ENCODE data around the gene BRAF.

The BRAF gene

DNA sequence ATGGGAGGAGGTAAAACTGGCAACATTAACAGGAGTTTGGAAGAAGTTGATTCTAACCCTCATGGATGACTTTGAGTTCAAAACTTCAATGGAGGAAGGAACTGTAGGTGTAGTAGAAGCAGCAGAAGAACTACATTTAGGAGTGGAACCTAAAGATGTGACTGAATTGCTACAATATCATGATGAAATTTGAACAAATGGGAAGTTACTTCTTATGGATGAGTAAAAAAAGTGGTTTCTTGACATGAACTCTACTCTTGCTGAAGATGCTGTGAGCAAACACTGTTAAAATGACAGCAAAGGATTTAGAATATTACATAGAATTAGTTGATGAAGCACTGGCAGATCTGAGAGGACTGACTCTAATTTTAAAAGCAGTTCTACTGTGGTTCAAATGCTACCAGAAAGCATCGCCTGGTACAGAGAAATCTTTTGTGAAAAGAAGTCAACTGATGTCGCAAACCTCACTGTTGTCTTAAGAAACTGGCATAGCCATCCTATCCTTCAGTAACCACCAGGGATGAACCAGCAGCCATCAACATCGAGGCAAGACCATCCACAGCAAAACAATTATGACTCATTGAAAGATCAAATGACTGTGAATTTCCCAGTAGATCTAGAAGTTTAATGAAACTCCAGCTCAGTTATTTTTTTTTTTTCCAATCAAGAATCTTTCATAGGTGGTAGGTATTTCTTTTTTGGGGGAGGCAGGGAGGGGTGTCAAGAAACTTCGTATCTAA is 20.8 kb downstream of the BRAF start:
- no peak for DNase-seq (ENCODE audit: low read depth)
- in situ Hi-C loops (cut with HindIII; ENCODE audit: low sequenced_read_pairs): loop anchor here (5.0 kb wide), 1 partner anchor 63 kb away; no protein-coding TSS in a partner anchor
- no peak overlapping the region for H3K4me3 ChIP-seq (ENCODE audit: low read depth, low read length)

DNA sequence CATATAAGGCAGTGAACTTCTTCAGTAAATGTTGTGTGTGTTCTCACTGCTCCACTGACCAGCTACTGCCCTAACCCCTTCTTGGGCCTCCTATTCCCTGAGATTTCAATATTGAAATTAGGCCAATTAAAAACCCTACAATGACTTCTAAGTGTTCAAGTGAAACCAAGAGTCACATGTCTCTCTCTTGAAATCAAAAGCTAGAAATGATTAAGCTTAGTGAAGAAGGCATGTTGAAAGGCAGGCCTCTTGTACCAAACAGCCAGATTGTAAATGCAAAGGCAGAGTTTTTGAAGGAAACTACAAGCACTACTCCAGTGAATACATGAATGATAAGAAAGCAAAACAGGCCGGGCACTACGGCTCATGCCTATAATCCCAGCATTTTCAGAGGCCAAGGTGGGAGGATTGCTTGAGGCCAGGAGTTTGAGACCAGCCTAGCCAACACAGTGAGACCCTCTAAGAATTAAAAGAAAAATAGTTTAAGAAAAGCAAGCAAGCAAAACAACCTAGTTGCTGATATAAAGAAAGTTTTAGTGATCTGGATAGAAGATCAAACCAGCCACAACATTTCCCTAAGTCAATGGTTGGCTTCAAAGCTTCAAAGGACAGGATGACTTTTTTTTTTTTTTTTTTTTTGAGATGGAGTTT is 22.3 kb downstream of the BRAF start:
- DNase-seq (ENCODE audit: low read depth): no peak
- no peak overlapping the region for H3K4me3 ChIP-seq (ENCODE audit: low read depth, low read length)
- in situ Hi-C loops (cut with HindIII; ENCODE audit: low sequenced_read_pairs): loop anchor here (5.0 kb wide), 1 partner anchor 65 kb away; no protein-coding TSS in a partner anchor
- TF ChIP-seq, protein P1, sequence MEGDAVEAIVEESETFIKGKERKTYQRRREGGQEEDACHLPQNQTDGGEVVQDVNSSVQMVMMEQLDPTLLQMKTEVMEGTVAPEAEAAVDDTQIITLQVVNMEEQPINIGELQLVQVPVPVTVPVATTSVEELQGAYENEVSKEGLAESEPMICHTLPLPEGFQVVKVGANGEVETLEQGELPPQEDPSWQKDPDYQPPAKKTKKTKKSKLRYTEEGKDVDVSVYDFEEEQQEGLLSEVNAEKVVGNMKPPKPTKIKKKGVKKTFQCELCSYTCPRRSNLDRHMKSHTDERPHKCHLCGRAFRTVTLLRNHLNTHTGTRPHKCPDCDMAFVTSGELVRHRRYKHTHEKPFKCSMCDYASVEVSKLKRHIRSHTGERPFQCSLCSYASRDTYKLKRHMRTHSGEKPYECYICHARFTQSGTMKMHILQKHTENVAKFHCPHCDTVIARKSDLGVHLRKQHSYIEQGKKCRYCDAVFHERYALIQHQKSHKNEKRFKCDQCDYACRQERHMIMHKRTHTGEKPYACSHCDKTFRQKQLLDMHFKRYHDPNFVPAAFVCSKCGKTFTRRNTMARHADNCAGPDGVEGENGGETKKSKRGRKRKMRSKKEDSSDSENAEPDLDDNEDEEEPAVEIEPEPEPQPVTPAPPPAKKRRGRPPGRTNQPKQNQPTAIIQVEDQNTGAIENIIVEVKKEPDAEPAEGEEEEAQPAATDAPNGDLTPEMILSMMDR (IDR thresholded peaks at IDR 0.05; ENCODE audit: low read depth, low read length, missing control alignments): no peak

More for the DNA sequence above, 20.8 kb downstream of the BRAF start:
- TF ChIP-seq, protein P1 (IDR thresholded peaks at IDR 0.05; ENCODE audit: low read depth, low read length, missing control alignments): no peak

DNA sequence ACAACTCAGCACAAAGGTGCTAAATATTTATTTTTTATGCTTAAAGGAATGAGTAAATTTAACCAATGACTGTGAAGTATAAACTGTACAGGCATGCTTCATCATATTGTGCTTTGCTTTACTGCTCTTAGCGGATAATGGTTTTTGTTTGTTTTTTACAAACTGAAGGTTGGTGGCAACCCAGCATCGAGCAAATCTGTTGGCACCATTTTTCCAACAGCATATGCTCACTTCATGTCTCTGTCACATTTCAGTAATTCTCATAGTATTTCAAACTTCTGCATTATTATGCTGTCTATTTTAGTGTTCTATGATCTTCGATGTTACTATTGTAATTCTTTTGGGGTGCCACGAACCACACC is 22.8 kb downstream of the BRAF start:
- no peak overlapping the region for H3K4me3 ChIP-seq (ENCODE audit: low read depth, low read length)
- no peak for DNase-seq (ENCODE audit: low read depth)
- TF ChIP-seq, protein P1 (IDR thresholded peaks at IDR 0.05; ENCODE audit: low read depth, low read length, missing control alignments): no peak
- in situ Hi-C loops (cut with HindIII; ENCODE audit: low sequenced_read_pairs): loop anchor here (5.0 kb wide), 1 partner anchor 65 kb away; no protein-coding TSS in a partner anchor

- DNase-seq (ENCODE audit: low read depth): no peak
- in situ Hi-C loops (cut with HindIII; ENCODE audit: low sequenced_read_pairs): loop anchor here (5.0 kb wide), 1 partner anchor 67 kb away; no protein-coding TSS in a partner anchor
- TF ChIP-seq, protein P1 (IDR thresholded peaks at IDR 0.05; ENCODE audit: low read depth, low read length, missing control alignments): no peak
- no peak overlapping the region for H3K4me3 ChIP-seq (ENCODE audit: low read depth, low read length)
Observed at GRCh38 chr7:140899883-140900282, 24.8 kb downstream of the BRAF start.

DNA sequence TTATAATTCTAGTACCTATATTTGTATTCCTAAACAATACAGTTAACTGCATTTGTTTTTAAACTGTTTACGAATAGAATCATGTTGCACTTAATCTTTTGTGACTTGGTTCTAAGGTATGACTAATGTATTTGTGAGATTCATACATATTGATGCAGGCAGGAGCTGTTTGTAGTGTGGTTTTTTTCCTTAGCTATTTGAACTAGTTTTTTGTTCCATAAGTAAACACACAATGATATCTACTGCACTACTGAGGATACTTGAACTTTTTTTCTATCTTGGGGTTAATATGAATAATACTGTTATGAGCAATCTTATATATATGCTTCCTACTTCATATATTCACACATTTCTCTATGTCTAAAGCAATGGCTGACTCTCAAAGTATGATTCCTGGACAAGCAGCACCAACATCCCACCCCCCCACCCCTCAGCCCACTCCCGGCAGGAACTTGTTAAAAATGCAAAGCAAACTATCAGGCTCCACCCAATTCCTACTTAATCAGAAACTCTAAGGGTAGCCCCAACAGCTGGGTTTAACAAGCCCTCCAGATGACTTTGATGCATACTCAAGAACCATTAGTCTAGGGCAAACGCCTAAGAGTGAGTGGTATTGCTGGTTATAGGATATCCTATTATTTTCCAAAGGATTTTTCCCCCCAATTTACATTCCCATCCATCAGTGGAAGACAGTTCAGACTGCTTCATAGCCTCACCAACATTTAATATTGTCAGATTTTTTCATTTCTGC is 25.8 kb downstream of the BRAF start:
- no peak overlapping the region for H3K4me3 ChIP-seq (ENCODE audit: low read depth, low read length)
- DNase-seq (ENCODE audit: low read depth): no peak
- in situ Hi-C loops (cut with HindIII; ENCODE audit: low sequenced_read_pairs): no loop called here
- TF ChIP-seq, protein P1 (IDR thresholded peaks at IDR 0.05; ENCODE audit: low read depth, low read length, missing control alignments): no peak

GRCh38 chr7:140896996-140897395 is 27.7 kb downstream of the BRAF start:
- TF ChIP-seq, protein P1 (IDR thresholded peaks at IDR 0.05; ENCODE audit: low read depth, low read length, missing control alignments): no peak
- no peak for DNase-seq (ENCODE audit: low read depth)
- H3K4me3 ChIP-seq (ENCODE audit: low read depth, low read length): no peak overlapping the region
- in situ Hi-C loops (cut with HindIII; ENCODE audit: low sequenced_read_pairs): no loop called here
